Measurements from ENCODE around the gene CCDC7.

DNA sequence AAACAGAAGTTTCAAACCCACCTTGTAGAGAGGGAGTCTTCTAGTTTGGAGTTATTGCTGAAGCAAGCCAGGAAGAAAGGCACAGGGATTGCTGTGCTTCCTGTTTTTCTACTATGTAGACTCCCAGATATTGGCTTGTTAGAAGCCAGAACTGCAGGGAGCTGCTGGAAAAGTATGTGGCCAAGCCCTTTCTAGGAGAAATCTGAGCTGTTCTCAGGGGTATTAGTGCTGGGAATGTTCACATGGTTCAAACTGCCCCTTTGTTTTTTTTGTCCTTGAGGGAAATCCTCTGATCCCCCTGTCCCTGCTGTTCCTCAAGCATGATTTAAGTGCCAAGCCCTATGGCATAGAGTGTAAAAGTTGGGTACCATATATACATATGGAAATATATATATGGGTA, 184.0 kb downstream of the CCDC7 start:
- TF ChIP-seq, protein P1, sequence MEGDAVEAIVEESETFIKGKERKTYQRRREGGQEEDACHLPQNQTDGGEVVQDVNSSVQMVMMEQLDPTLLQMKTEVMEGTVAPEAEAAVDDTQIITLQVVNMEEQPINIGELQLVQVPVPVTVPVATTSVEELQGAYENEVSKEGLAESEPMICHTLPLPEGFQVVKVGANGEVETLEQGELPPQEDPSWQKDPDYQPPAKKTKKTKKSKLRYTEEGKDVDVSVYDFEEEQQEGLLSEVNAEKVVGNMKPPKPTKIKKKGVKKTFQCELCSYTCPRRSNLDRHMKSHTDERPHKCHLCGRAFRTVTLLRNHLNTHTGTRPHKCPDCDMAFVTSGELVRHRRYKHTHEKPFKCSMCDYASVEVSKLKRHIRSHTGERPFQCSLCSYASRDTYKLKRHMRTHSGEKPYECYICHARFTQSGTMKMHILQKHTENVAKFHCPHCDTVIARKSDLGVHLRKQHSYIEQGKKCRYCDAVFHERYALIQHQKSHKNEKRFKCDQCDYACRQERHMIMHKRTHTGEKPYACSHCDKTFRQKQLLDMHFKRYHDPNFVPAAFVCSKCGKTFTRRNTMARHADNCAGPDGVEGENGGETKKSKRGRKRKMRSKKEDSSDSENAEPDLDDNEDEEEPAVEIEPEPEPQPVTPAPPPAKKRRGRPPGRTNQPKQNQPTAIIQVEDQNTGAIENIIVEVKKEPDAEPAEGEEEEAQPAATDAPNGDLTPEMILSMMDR (IDR thresholded peaks at IDR 0.05; ENCODE audit: borderline replicate concordance, extremely low read depth, low read length, poor library complexity, severe bottlenecking): no peak
- TF ChIP-seq EZH2 (IDR thresholded peaks at IDR 0.05; ENCODE audit: borderline replicate concordance, low read depth, low read length, severe bottlenecking): no peak
